Measurements from ENCODE around the gene FAM98C. TPM values are rescaled to one million over a fixed set of nuclear protein-coding genes. Genes with fewer than 3 reads are reported as not detected.
A peak's percentile ranks its signal among the peaks of the same experiment; 100 is the strongest.

FAM98C gene
- total and polyA plus RNA-seq, 2 of the 13 experiments (the other 11 are each of a cell fraction or from before 2014, with no cell fraction given) = 10.0 to 11.5 TPM

- Histone ChIP-seq H3K9me3 (ENCODE audit: low read length) (no peaks in the 10 kb centered on the region), H3K4me2 (ENCODE audit: low read depth, low read length) (peak within 1 kb of the TSS; percentile 89), H3K9ac (ENCODE audit: insufficient read depth, low read depth, low read length) (0 out of 2 replicates have a peak within 1 kb of the TSS, but pooled peaks have one; percentile 13), H3K79me2 (ENCODE audit: insufficient read depth, low read length) (no peaks in the 10 kb centered on the region), H3K36me3 (replicated peaks in 1 of 2; ENCODE audit: control insufficient read depth in 1 of 2, insufficient read depth in 2 of 2, low read length in 2 of 2) (peaks cover 1 to 4% of the 10 kb centered on the region in 2 experiments; a peak in 3 of 5 replicates), H3K27me3 (ENCODE audit: control insufficient read depth in 1 of 2, insufficient read depth in 2 of 2, low read length in 2 of 2) (peaks cover 2 to 20% of the 10 kb centered on the region in 2 experiments; a peak in 3 of 5 replicates), H4K20me1 (ENCODE audit: insufficient read depth, low read length) (no peaks in the 10 kb centered on the region; the same call in 1 of the 2 replicates), H2AFZ (ENCODE audit: low read length) (no peak within 1 kb of the TSS), H3K4me3 (replicated peaks in 1 of 3; ENCODE audit: insufficient read depth in 1 of 3, low read depth in 2 of 3, low read length in 3 of 3) (peak within 1 kb of the TSS; percentile 46 to 71 (median 63)), H3K27ac (ENCODE audit: extremely low read length, insufficient read depth, low read length) (no peak within 1 kb of the TSS), H3K4me1 (ENCODE audit: insufficient read depth, low read length) (peaks cover 40% of the 10 kb centered on the region)
- intact Hi-C loops (cut with micrococcal nuclease; ENCODE audit: unreplicated experiment) = no loop called here
- CTCF ChIA-PET (ENCODE audit: low intra/inter-chr PET ratio, low total read pairs) = no interaction called here
- no peak for DNase-seq (ENCODE audit: low spot score)
- POLR2A ChIA-PET = interaction anchor here (1.3 to 4.0 kb wide), 5 partner anchors 13 to 230 kb away, joined by 4 to 49 read pairs (median 5); partner anchors contain the start of genes EIF3K, FAM98C and PSMD8
- WGBS (ENCODE audit: low lambda C conversion rate) = 4% methylated on average over 15 of the region's 46 CpGs
- 0 out of 2 replicates have a peak, but pooled peaks have one; percentile 3 for TF ChIP-seq PATZ1 (CRISPR knock-in tag; IDR thresholded peaks at IDR 0.05)
- TF ChIP-seq, protein P1, sequence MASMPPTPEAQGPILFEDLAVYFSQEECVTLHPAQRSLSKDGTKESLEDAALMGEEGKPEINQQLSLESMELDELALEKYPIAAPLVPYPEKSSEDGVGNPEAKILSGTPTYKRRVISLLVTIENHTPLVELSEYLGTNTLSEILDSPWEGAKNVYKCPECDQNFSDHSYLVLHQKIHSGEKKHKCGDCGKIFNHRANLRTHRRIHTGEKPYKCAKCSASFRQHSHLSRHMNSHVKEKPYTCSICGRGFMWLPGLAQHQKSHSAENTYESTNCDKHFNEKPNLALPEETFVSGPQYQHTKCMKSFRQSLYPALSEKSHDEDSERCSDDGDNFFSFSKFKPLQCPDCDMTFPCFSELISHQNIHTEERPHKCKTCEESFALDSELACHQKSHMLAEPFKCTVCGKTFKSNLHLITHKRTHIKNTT (CRISPR knock-in tag; IDR thresholded peaks at IDR 0.05) = no peak
- TF ChIP-seq PCBP2 (optimal IDR thresholded peaks at IDR 0.05; ENCODE audit: low read depth, low read length, poor library complexity, severe bottlenecking) = peak; percentile 26
- no peak for FAIRE-seq
- no peak; the same call in 2 of the 3 replicates for ATAC-seq
- BruUV-seq (replicated peaks) = no TSS peak
- in situ Hi-C loops (cut with HindIII; ENCODE audit: extremely low pct_ligation_motif_present, low pct_unique_long_range_greater_than_20kb) = no loop called here
These were observed 14.4 kb upstream of the FAM98C start, which contains the start of gene SPRED3 for GRCh38 chr19:38388349-38389100. Gene SPRED3, plus strand, starts transcription at chr19:38388697. Its CDS starts 1,606 bp downstream, at chr19:38390303.
